AG04450 (cell line): ENCODE results near the gene CPB2. TPM values are rescaled to one million over a fixed set of nuclear protein-coding genes. Genes with fewer than 3 reads are reported as not detected.

Experiments
- CTCF ChIA-PET: fragments of 300-600, 350-600 bp; formaldehyde crosslinking; extraction: SDS; loops from one replicate; lab custom pipeline; 2022; ENCODE audit warnings: antibody characterized with exemption, inconsistent platforms; lab: Charles Lee
- POLR2A ChIA-PET: fragments of 350-600 bp; formaldehyde crosslinking; extraction: SDS; loops from one replicate; lab custom pipeline; 2021; ENCODE audit warnings: antibody characterized with exemption, inconsistent platforms; lab: Yijun Ruan, JAX
- DNase-seq: peaks from one replicate; pipeline ENCODE4 v3.0.0-alpha.2; 2011; ENCODE audit warnings: low read depth, low spot score
- H3K27ac ChIP-seq: one replicate; pipeline ENCODE4 v1.5.1; 2012; ENCODE audit warnings: low read depth, low read length, control low read depth
- H3K27me3 ChIP-seq: one replicate; pipeline ENCODE4 v1.6.0; 2012; ENCODE audit warnings: low read length; ENCODE audit not compliant: control insufficient read depth, insufficient read depth
- H3K4me3 ChIP-seq: 2 replicates; pipeline ENCODE4 v1.5.1; 2011; ENCODE audit warnings: mild to moderate bottlenecking, low read depth, low read length, control low read depth
- H3K9me3 ChIP-seq: 2 replicates; pipeline ENCODE4 v1.5.1; 2012; ENCODE audit warnings: low read length; ENCODE audit not compliant: control insufficient read depth, insufficient read depth
- CTCF ChIP-seq: IDR thresholded peaks from 2 replicates; pipeline ENCODE4 v1.5.1; 2011; ENCODE audit warnings: low read depth, low read length, control low read depth, inconsistent platforms
- polyA plus RNA-seq: library from polyadenylated mRNA; depleted of rRNA; stranded (reverse); fragments of >200 nt; gene quantifications from 2 replicates; pipeline ENCODE4 v1.2.3, GENCODE V29; 2011

Gene CPB2
- polyA plus RNA-seq, 1 experiment = not detected

GRCh38 chr13:46129124-46129523, 24.3 kb upstream of the CPB2 start:
- Histone ChIP-seq H3K27me3 (peaks cover 11% of the 10 kb centered on the region), H3K9me3 (no peaks in the 10 kb centered on the region), H3K4me3 (no peak overlapping the region), H3K27ac (no peak overlapping the region)
- ChIA-PET POLR2A (no interaction called here), CTCF (no interaction called here)
- DNase-seq = no peak
- no peak for TF ChIP-seq CTCF

GRCh38 chr13:46127358-46128023, 22.7 kb upstream of the CPB2 start:
- Histone ChIP-seq H3K9me3 (no peaks in the 10 kb centered on the region), H3K4me3 (no peak overlapping the region), H3K27ac (no peak overlapping the region), H3K27me3 (peaks cover 11% of the 10 kb centered on the region)
- ChIA-PET CTCF (interaction anchor here (1.1 to 2.7 kb wide), 10 partner anchors 8 to 508 kb away, joined by 3 to 29 read pairs (median 7); no protein-coding TSS in a partner anchor), POLR2A (no interaction called here)
- DNase-seq = no peak
- no peak for TF ChIP-seq CTCF

- CTCF ChIA-PET = interaction anchor here (0.6 to 2.7 kb wide), 23 partner anchors 9 to 515 kb away, joined by 3 to 29 read pairs (median 5); no protein-coding TSS in a partner anchor
- TF ChIP-seq CTCF = peak; percentile 95
- Histone ChIP-seq H3K27me3 (peaks cover 11% of the 10 kb centered on the region), H3K9me3 (no peaks in the 10 kb centered on the region), H3K4me3 (no peak overlapping the region), H3K27ac (no peak overlapping the region)
- peak; percentile 43 for DNase-seq
- POLR2A ChIA-PET = interaction anchor here (0.6 kb wide), 1 partner anchor 75 kb away, joined by 3 read pairs; no protein-coding TSS in a partner anchor
Measured at GRCh38 chr13:46126552-46127357, 21.9 kb upstream of the CPB2 start.

GRCh38 chr13:46126056-46126455, 21.2 kb upstream of the CPB2 start:
- Histone ChIP-seq H3K27ac (no peak overlapping the region), H3K9me3 (no peaks in the 10 kb centered on the region), H3K27me3 (peaks cover 11% of the 10 kb centered on the region), H3K4me3 (no peak overlapping the region)
- POLR2A ChIA-PET = interaction anchor here (0.6 kb wide), 1 partner anchor 74 kb away, joined by 3 read pairs; no protein-coding TSS in a partner anchor
- DNase-seq = no peak
- TF ChIP-seq CTCF = no peak
- CTCF ChIA-PET = interaction anchor here (0.6 to 2.7 kb wide), 23 partner anchors 9 to 524 kb away, joined by 3 to 29 read pairs (median 4); no protein-coding TSS in a partner anchor
